HG03521 (cell line): Measurements from ENCODE around the gene CITED4.

ENCODE experiments used
- ATAC-seq: cut with Tn5 transposase; IDR thresholded peaks from one replicate; pipeline ENCODE4 v1.9.1; 2021; ENCODE audit warnings: mild to moderate bottlenecking, moderate library complexity; ENCODE audit not compliant: unreplicated experiment

Gene CITED4

GRCh38 chr1:40815420-40815819 is 46.7 kb downstream of the CITED4 start:
- no peak for ATAC-seq
